Kidney tubule cell (primary cell): ENCODE data around the gene DDOST.

Experiments
- DNase-seq: peaks from one replicate; pipeline ENCODE4 v3.0.0-alpha.2; 2018; ENCODE audit warnings: low spot score

The DDOST gene

GRCh38 chr1:20661207-20662109 lies at the start of gene DDOST:
DDOST (minus strand) TSS chr1:20661369; CDS start chr1:20661350, 19 bp downstream.
- DNase-seq: peak; percentile 99

GRCh38 chr1:20710469-20711284 lies 49.5 kb upstream of the DDOST start:
- no peak for DNase-seq

- DNase-seq: no peak
These were observed 48.7 kb upstream of the DDOST start for GRCh38 chr1:20709868-20710267.

GRCh38 chr1:20708891-20709290 lies 47.7 kb upstream of the DDOST start:
- DNase-seq: no peak

GRCh38 chr1:20708057-20708456 lies 46.9 kb upstream of the DDOST start:
- no peak for DNase-seq

GRCh38 chr1:20706841-20707240 lies 45.7 kb upstream of the DDOST start:
- DNase-seq: no peak

- no peak for DNase-seq
These were observed 44.1 kb upstream of the DDOST start for GRCh38 chr1:20705203-20705755.

- DNase-seq: no peak
These were observed 43.4 kb upstream of the DDOST start for GRCh38 chr1:20704390-20705202.

- DNase-seq: no peak
These were observed 42.1 kb upstream of the DDOST start for GRCh38 chr1:20703124-20703756.

- peak; percentile 23 for DNase-seq
These were observed 41.2 kb upstream of the DDOST start for GRCh38 chr1:20702416-20702815.

GRCh38 chr1:20701847-20702246 lies 40.7 kb upstream of the DDOST start:
- no peak for DNase-seq

- no peak for DNase-seq
These were observed 40.3 kb upstream of the DDOST start for GRCh38 chr1:20701446-20701845.

- DNase-seq: no peak
These were observed 39.6 kb upstream of the DDOST start for GRCh38 chr1:20700636-20701215.

- no peak for DNase-seq
These were observed 38.4 kb upstream of the DDOST start for GRCh38 chr1:20699558-20699957.

GRCh38 chr1:20698195-20698910 lies 37.2 kb upstream of the DDOST start:
- peak; percentile 61 for DNase-seq

GRCh38 chr1:20697563-20697962 lies 36.4 kb upstream of the DDOST start:
- DNase-seq: no peak

- peak; percentile 93 for DNase-seq
These were observed 35.5 kb upstream of the DDOST start for GRCh38 chr1:20696397-20697333.

- no peak for DNase-seq
These were observed 34.3 kb upstream of the DDOST start for GRCh38 chr1:20695515-20695914.

GRCh38 chr1:20693623-20694022 lies 32.5 kb upstream of the DDOST start:
- DNase-seq: no peak
